GM18505 (cell line): Measurements from ENCODE around the gene KIF26A.

Experiments used
- ATAC-seq: cut with Tn5 transposase; IDR thresholded peaks from one replicate; pipeline ENCODE4 v1.9.1; 2021; ENCODE audit not compliant: unreplicated experiment
- POLR2A ChIP-seq: IDR thresholded peaks from 4 replicates; pipeline ENCODE4 v1.6.1; 2011; ENCODE audit warnings: borderline replicate concordance; ENCODE audit not compliant: insufficient read depth, insufficient read length; ENCODE audit errors: extremely low read depth

Gene KIF26A

GRCh38 chr14:104119488-104120251 lies 18.7 kb upstream of the KIF26A start:
- TF ChIP-seq POLR2A, result no peak
- no peak for ATAC-seq

- no peak for TF ChIP-seq POLR2A
Observed at GRCh38 chr14:104120281-104120741, 18.1 kb upstream of the KIF26A start.

GRCh38 chr14:104121142-104121541 lies 17.2 kb upstream of the KIF26A start:
- ATAC-seq, result no peak
- no peak for TF ChIP-seq POLR2A

More at GRCh38 chr14:104120281-104120741, 18.1 kb upstream of the KIF26A start:
- ATAC-seq, result no peak

GRCh38 chr14:104123879-104124278 lies 14.5 kb upstream of the KIF26A start:
- no peak for TF ChIP-seq POLR2A
- ATAC-seq, result no peak

- TF ChIP-seq POLR2A, result no peak
- ATAC-seq, result no peak
Observed at GRCh38 chr14:104125011-104125410, 13.4 kb upstream of the KIF26A start.

GRCh38 chr14:104126753-104127152 lies 11.6 kb upstream of the KIF26A start:
- ATAC-seq, result no peak
- no peak for TF ChIP-seq POLR2A

- no peak for TF ChIP-seq POLR2A
- ATAC-seq, result no peak
Observed at GRCh38 chr14:104128981-104129380, 9.4 kb upstream of the KIF26A start.

GRCh38 chr14:104129556-104129955 lies 8.8 kb upstream of the KIF26A start:
- no peak for ATAC-seq
- TF ChIP-seq POLR2A, result no peak

- TF ChIP-seq POLR2A, result no peak
- ATAC-seq, result no peak
Observed at GRCh38 chr14:104130974-104131651, 7.3 kb upstream of the KIF26A start.

GRCh38 chr14:104131968-104132732 lies 6.2 kb upstream of the KIF26A start:
- no peak for TF ChIP-seq POLR2A
- ATAC-seq, result no peak

GRCh38 chr14:104132981-104133380 lies 5.4 kb upstream of the KIF26A start:
- no peak for TF ChIP-seq POLR2A
- ATAC-seq, result no peak

- ATAC-seq, result no peak
- no peak for TF ChIP-seq POLR2A
Observed at GRCh38 chr14:104133496-104133895, 4.9 kb upstream of the KIF26A start.

GRCh38 chr14:104134061-104134965 lies 4.1 kb upstream of the KIF26A start:
- TF ChIP-seq POLR2A, result no peak
- no peak for ATAC-seq

GRCh38 chr14:104135121-104135903 lies 3.1 kb upstream of the KIF26A start:
- no peak for TF ChIP-seq POLR2A

More at GRCh38 chr14:104135121-104135903, 3.1 kb upstream of the KIF26A start:
- ATAC-seq, result no peak
